Measurements from ENCODE around the gene EPB41.

The EPB41 gene

DNA sequence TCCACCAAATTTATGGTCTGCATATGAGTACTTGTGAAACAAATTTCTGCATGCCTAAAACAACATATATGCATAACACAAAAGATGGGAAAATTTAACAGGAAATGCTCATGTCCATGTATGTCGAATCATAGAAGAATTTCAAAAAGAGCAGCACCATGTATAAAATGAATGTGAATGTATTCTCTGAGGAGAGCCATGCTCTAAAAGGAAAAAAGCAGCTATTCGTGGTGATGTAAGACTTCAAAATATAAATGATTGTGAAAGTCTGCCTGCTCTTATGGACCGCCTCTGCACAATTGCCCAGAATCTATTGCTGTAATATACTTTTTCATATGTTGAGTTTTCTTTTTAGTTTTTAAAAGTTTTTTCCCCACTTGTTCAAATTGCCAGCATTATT is 66.8 kb downstream of the EPB41 start:
- DNase-seq (ENCODE audit: low spot score): no peak
- Histone ChIP-seq H3K27ac (no peak overlapping the region), H3K4me3 (no peak overlapping the region)
- TF ChIP-seq, protein P1, sequence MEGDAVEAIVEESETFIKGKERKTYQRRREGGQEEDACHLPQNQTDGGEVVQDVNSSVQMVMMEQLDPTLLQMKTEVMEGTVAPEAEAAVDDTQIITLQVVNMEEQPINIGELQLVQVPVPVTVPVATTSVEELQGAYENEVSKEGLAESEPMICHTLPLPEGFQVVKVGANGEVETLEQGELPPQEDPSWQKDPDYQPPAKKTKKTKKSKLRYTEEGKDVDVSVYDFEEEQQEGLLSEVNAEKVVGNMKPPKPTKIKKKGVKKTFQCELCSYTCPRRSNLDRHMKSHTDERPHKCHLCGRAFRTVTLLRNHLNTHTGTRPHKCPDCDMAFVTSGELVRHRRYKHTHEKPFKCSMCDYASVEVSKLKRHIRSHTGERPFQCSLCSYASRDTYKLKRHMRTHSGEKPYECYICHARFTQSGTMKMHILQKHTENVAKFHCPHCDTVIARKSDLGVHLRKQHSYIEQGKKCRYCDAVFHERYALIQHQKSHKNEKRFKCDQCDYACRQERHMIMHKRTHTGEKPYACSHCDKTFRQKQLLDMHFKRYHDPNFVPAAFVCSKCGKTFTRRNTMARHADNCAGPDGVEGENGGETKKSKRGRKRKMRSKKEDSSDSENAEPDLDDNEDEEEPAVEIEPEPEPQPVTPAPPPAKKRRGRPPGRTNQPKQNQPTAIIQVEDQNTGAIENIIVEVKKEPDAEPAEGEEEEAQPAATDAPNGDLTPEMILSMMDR (IDR thresholded peaks at IDR 0.05): no peak

DNA sequence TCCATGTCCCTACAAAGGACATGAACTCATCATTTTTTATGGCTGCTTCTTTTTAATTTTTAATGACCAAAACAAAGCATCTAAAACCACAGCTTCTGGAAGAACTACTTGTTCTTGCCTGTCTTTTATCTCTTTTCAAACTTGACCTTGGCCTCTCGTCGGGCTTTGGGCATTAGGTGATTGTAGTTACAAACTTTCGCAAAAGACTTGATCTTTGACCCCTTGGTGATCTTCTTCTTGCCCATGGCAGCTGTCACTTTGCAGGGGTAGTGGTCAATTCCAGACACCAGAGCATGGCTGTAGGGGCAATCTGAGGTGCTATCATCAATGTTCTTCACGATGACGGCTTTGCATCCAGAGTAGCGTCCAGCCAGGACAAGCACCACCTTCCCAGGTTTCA is 67.8 kb downstream of the EPB41 start:
- no peak overlapping the region for H3K27ac ChIP-seq
- TF ChIP-seq, protein P1 (IDR thresholded peaks at IDR 0.05): no peak
- H3K4me3 ChIP-seq: no peak overlapping the region
- no peak for DNase-seq (ENCODE audit: low spot score)

DNA sequence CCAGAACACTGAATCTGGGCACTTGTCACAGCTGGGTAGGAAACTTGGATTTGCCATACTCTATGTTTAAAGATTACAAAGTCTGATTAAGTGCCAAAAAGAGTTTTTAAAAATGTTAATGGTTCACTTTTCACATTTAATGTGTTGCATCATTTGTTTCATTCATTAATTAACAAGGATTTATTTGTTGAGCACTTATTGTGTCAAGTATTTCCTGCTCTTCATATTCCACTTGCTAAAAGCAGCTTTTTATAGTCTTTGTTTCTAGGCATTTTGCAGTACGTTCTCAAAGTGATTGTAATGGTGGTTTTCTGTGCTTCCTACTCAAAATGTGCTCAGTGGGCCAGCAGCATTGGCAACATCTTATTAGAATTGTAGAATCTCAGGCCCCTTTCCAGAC is 68.7 kb downstream of the EPB41 start:
- no peak for DNase-seq (ENCODE audit: low spot score)
- H3K27ac ChIP-seq: no peak overlapping the region
- H3K4me3 ChIP-seq: no peak overlapping the region
- TF ChIP-seq, protein P1 (IDR thresholded peaks at IDR 0.05): no peak

DNA sequence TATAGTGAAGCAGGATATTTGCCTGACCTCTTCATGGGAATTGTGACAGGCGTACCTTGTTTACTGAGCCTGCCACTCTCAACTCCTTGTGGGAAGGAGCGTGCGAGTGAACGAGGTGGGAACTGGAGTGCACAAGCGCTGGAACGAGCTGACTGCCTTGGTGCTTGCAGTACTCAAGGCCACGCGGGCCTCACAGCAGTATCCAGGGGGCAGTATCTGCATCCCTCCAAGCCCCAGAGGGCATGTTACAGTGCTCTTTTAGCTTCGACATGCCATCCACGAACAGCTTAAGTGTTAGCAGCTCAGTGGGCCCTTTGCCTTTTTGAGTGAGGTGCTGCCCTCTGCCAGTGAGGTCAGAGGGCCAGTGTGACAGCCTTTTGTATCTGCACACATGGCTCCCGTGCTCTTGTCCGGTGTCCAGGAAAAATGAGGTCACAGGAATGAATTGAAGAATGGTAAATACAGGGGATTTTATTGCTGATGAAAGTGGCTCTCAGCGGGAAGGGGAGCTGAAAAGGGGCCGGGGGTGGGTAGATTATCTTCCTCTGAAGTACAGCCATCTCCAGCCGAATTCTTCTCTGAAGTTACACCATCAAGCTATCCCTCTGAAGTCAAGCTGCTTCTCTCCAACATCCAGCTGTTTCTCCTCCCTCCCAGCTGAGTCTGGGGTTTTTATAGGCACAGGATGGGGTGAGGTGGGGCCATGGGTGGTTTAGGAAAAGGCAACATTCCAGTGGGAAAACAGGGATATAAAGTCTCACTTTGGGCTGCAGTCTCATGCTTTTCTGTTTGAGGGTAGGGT is 69.3 kb downstream of the EPB41 start:
- no peak overlapping the region for H3K4me3 ChIP-seq
- TF ChIP-seq, protein P1 (IDR thresholded peaks at IDR 0.05): no peak
- no peak for DNase-seq (ENCODE audit: low spot score)
- H3K27ac ChIP-seq: no peak overlapping the region

DNA sequence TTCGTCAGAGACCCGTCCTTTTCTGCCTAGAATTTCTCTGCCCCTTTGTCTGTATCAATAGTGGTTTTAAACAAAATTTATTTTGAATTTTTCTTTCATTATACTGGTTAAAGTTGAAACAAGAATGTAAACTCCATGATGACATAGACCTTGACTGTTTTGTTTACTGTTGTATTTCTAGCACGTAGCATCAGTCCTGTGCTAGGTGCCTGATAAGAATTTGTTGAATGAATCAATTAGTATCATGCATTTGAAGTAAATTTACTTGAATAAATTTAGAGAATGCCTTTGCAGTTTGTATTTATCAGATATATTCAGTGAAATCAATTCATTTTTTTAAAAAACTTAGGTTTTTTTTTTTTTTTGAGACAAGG is 69.9 kb downstream of the EPB41 start:
- Histone ChIP-seq H3K27ac (no peak overlapping the region), H3K4me3 (no peak overlapping the region)
- TF ChIP-seq, protein P1 (IDR thresholded peaks at IDR 0.05): no peak
- DNase-seq (ENCODE audit: low spot score): no peak

DNA sequence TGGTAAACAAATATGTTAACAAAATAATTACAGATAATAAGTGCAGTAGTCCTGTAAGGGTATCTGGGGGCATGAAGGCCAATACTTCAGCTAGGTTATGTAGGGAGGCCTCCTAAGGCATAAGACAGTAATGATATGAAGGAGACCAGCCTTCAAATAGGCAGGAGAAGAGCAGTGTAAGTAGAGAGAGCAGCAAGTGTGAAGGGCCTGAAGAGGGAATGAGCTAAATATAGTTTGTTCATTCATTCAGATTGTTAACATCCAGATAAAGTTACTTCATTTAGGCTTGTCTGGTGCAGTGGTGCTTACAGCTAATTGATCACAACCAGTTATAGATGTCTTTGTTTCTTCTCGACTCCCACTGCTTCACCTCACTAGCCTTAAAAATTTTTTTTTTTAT is 71.1 kb downstream of the EPB41 start:
- TF ChIP-seq, protein P1 (IDR thresholded peaks at IDR 0.05): no peak
- H3K4me3 ChIP-seq: no peak overlapping the region
- H3K27ac ChIP-seq: no peak overlapping the region
- DNase-seq (ENCODE audit: low spot score): no peak

DNA sequence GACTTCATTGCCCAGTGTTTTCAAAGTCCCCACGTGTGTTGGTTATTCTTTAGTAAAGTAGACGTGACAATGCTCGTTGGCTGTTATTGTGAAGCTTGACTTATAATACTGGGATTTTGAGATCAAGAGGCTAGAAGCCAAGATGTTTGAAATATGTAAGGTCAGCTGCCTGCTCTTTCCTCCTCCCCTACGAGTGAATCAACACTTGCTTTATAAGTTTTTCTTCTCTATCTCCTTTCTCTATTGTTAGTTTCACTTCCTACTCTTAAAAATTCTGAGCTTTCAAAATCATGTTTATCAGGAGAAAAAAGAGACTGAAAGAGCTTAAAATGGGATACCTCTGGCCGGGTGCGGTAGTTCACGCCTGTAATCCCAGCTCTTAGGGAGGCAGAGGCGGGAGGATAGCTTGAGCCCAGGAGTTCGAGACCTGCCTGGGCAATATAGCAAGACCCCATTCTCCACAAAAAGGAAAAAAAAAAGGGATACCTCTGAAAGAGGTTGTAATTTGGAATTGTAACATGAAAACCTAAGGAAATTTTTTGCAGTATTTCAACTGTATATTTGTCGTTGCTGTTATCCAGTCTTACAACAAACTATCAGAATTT is 72.0 kb downstream of the EPB41 start:
- TF ChIP-seq, protein P1 (IDR thresholded peaks at IDR 0.05): no peak
- no peak for DNase-seq (ENCODE audit: low spot score)
- H3K27ac ChIP-seq: no peak overlapping the region
- no peak overlapping the region for H3K4me3 ChIP-seq

Data from coronary artery (tissue), 2 donors.